Lower lobe of right lung (tissue), 2 donors: Measurements from ENCODE around the gene CLNS1A. TPM values are rescaled to one million over a fixed set of nuclear protein-coding genes. Genes with fewer than 3 reads are reported as not detected.

ENCODE experiments used
- ATAC-seq, 2 donors: fragments of 200-7000 bp; cut with Tn5 transposase; one replicate each; pipeline ENCODE4 v1.9.1; 2020 to 2022; ENCODE audit warnings: mild to moderate bottlenecking in 2 of 2, moderate library complexity in 2 of 2
- DNase-seq: peaks from one replicate; pipeline ENCODE4 v3.0.0-alpha.2; 2020
- H3K27ac ChIP-seq: fragments of 200-600 bp; one replicate; pipeline ENCODE4 v1.8.0; 2022
- H3K27me3 ChIP-seq: fragments of 200-600 bp; one replicate; pipeline ENCODE4 v1.8.0; 2022; ENCODE audit warnings: low read depth
- H3K36me3 ChIP-seq: fragments of 200-600 bp; one replicate; pipeline ENCODE4 v1.8.0; 2022; ENCODE audit warnings: mild to moderate bottlenecking
- H3K4me1 ChIP-seq: fragments of 200-600 bp; one replicate; pipeline ENCODE4 v1.8.0; 2022
- H3K4me3 ChIP-seq: fragments of 200-600 bp; one replicate; pipeline ENCODE4 v1.8.0; 2022; ENCODE audit warnings: mild to moderate bottlenecking
- H3K9me3 ChIP-seq: fragments of 200-600 bp; one replicate; pipeline ENCODE4 v1.8.0; 2022
- intact Hi-C: fragments of 100-400 bp; cut with DNase I; formaldehyde crosslinking; loops from one replicate; pipeline ENCODE4 v1.11.0; 2022
- total RNA-seq: library from RNA; stranded (reverse); fragmentation: NEBNext Ultra II Directional; extraction: Animal tissue kit (Norgen Biotek cat#: 25700); gene quantifications from one replicate; pipeline ENCODE4 v1.2.1, GENCODE V29; 2021
- TF ChIP-seq, protein P1 (sequence below): fragments of 200-600 bp; IDR thresholded peaks from one replicate; pipeline ENCODE4 v1.8.0; 2022; ENCODE audit warnings: antibody characterized with exemption, mild to moderate bottlenecking
- donor health status: DM: no; HTN: yes; CAD: no; lungs with severe emphysema.

CLNS1A gene
- total RNA-seq, 1 donor from 2014 or later = 72.6 TPM

GRCh38 chr11:77568306-77568705, 69.3 kb downstream of the CLNS1A start:
- Histone ChIP-seq H3K27ac (no peak overlapping the region), H3K4me3 (no peak overlapping the region), H3K9me3 (no peaks in the 10 kb centered on the region), H3K27me3 (no peaks in the 10 kb centered on the region), H3K4me1 (no peaks in the 10 kb centered on the region), H3K36me3 (no peaks in the 10 kb centered on the region)
- intact Hi-C loops = no loop called here
- ATAC-seq (no peak), DNase-seq (no peak)
- TF ChIP-seq, protein P1, sequence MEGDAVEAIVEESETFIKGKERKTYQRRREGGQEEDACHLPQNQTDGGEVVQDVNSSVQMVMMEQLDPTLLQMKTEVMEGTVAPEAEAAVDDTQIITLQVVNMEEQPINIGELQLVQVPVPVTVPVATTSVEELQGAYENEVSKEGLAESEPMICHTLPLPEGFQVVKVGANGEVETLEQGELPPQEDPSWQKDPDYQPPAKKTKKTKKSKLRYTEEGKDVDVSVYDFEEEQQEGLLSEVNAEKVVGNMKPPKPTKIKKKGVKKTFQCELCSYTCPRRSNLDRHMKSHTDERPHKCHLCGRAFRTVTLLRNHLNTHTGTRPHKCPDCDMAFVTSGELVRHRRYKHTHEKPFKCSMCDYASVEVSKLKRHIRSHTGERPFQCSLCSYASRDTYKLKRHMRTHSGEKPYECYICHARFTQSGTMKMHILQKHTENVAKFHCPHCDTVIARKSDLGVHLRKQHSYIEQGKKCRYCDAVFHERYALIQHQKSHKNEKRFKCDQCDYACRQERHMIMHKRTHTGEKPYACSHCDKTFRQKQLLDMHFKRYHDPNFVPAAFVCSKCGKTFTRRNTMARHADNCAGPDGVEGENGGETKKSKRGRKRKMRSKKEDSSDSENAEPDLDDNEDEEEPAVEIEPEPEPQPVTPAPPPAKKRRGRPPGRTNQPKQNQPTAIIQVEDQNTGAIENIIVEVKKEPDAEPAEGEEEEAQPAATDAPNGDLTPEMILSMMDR = no peak

Other genes starting within 250 kb of the CLNS1A start
- 40.6 TPM for gene PAK1, start 163.7 kb downstream of the CLNS1A start, total RNA-seq
- 0.18 TPM for gene AQP11, start 47.8 kb downstream of the CLNS1A start, total RNA-seq
- gene RSF1, start 182.9 kb upstream of the CLNS1A start, total RNA-seq = 59.6 TPM
- 30.3 TPM for gene AAMDC, start 183.3 kb upstream of the CLNS1A start, total RNA-seq